HG03575 (cell line): ENCODE results near the gene SBF1.

Experiments
- ATAC-seq: cut with Tn5 transposase; IDR thresholded peaks from one replicate; pipeline ENCODE4 v1.9.1; 2021; ENCODE audit not compliant: unreplicated experiment, insufficient number of reproducible peaks, low FRiP score; ENCODE audit errors: extremely low read depth

Gene SBF1

DNA sequence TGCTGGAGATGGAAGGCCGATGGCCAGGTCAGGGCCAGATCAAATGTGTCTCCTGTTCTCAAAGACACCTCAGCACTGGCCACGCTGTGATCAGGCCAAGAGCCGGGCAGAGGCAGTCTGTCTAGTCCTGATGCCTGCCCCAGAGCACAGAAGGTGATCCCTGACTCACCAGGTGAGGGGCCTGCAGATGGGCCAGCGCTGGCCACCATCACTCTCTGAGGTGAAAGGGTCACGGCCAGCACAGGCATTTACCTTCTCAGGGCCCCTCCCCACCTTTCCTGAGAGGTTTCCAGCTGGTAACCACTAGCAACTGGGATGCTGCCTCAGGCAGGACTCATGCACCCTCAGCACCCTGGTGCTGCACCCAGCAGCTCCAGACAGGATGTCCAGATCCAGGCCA lies 2.9 kb downstream of the SBF1 start:
- ATAC-seq: no peak

DNA sequence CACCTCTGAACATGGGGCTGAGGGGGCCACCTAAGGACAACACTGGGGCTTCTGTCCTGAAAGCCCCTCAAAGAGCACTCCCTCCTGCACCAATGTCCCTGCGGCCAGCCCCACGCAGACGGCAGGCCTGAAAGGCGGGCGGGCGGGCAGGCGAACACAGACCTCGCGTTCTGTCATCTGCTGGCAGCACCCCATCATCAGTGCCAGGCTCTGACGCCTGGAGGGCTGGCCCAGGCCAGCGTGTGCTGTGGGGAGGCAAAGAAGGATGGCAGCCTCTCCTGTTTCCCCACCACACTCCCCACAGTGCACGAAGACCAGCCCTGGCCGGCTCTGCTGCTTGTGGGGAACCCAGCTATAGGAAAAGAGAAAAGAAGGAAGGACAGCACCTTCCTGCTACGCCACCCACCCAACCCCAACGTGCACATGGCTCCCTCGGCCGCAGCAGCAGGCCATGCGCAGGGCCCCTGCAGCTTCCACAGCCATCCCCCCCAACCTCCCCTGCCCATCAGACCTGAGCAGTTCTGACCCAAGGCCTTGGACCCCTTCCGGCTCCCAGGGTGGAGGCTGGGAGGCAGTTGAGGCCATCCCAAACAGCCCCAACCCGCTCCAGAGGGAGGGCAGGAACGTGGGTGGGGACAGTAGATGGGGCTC lies 3.5 kb downstream of the SBF1 start:
- no peak for ATAC-seq

DNA sequence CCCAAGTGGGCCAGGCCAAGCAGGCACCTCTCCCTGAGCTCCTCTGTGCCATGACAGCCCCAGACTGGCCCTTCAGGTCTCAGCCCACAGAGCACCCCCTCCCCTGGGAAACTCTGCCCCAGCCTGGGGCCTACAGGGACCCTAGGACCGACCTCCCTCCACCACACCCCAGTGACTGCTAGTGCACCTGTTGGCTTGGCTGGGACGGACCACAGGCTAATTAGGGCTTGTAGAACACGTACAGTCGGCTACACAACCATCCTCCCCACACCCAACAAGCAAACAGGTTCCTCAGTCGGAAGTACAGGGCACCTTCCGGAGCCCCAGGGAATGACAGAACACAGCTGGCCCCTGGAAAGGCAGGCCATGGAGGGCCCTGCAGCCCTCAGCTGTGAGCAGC lies 4.3 kb downstream of the SBF1 start:
- no peak for ATAC-seq

GRCh38 chr22:50469377-50470305 lies 5.2 kb downstream of the SBF1 start:
- no peak for ATAC-seq

DNA sequence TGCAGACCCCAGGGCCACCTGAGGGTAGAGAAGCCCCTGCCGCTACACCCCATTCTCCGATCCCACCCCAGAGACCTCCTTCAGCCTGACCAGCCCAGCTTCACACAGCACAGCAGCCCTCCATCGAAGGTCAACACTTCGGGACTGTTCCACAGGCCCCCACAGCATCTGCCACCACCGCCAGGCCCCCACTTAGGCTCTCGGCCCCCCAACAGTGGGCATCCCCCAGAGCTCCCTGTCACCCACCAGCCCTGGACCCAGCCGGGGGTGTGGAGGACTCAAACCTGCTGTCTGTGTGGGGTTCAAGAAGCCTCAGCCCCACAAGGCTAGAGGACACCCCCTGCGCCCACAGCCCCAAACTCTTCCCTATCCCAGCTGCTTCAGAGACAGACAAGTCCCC lies 6.2 kb downstream of the SBF1 start:
- no peak for ATAC-seq

GRCh38 chr22:50467773-50468440 lies 6.9 kb downstream of the SBF1 start:
- ATAC-seq: no peak

GRCh38 chr22:50467341-50467740 lies 7.5 kb downstream of the SBF1 start:
- no peak for ATAC-seq

DNA sequence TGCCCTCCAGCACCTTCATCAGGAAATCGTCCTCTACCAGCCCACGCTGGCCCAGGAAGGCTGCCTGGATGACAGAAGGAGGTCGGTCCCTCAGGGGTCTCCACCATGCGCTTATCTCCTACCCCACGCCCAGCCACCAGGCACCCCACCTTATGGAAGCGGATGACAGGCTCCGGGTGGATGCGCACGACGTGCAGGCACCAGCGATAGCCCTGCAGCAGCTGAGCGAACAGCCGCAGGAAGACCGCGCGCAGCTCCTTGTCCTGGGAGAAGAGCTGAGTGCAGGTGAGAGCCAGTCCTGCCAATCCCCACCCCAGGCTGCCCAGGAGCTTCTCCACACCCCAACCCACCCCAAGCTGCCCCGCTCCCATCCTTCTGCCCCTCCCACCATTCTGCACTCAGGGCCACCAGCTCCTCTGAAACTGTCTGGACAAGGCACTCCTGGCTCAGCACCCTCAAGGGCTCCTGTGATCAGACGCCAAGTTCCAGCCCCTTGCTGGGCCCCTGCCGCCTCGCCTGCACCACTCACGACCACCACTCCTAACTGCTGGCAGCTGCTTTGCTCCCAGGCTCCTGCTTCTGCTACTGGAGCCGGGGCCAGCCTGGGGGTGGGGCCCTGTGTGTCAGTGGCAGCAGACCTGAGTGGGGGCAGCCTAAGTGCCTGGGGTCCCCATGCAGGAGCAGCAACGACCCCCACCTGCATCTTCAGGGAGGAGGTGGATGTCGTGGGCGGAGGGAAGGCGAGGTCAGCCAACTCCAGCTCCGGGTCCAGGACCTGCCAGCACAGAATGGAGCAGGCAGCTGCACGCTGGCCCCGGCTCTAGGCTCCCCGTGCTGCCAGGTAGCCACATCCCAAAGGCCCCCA lies 9.5 kb downstream of the SBF1 start:
- no peak for ATAC-seq

DNA sequence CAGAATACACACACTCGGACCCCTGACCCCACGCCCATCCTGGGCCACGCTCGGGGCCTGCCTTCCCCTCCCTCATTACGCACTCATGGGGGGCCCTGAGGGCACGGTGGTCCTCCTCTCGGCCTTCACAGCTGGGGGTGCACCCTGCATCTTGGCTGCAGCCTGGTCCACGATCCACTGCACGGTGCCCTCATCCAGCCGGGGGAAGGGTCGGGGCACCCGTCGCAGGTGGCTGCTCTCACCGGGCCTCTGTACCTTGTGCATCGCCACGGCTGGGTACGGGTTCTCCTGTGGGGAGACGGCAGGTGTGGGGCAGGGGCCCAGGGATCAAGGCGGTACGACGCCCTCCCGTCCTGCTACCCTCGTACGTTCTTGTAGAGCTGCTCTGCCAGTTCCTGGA lies 10.4 kb downstream of the SBF1 start:
- ATAC-seq: no peak

- ATAC-seq: no peak
Observed at GRCh38 chr22:50463188-50463900, 11.5 kb downstream of the SBF1 start.

DNA sequence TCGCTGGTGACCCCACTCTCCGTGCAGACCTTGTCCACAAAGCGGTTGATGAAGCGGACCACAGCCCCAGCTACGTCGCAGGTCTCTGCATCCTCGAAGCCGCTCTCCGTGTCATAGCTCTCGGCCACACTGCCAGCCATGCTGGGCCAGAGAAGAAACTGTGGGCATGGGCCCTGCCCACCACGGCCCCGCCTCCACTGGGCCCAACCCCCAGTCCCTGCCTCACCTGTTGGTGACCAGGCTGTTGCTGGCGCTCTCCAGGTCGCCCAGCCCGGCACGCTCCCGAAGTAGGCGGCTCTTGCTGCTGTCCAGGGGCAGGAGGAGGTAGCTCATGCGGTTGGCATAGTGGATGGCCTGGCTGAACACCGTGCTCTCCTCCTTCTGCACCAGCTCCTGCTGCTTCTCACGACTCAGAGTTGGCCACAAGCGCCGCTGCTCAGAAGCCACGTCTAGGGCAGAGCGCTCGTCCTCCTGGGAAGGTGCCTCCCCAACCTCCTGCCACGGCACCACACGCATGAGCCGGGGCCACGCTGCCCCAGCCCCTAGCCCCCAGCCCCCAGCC lies 12.8 kb downstream of the SBF1 start:
- no peak for ATAC-seq

DNA sequence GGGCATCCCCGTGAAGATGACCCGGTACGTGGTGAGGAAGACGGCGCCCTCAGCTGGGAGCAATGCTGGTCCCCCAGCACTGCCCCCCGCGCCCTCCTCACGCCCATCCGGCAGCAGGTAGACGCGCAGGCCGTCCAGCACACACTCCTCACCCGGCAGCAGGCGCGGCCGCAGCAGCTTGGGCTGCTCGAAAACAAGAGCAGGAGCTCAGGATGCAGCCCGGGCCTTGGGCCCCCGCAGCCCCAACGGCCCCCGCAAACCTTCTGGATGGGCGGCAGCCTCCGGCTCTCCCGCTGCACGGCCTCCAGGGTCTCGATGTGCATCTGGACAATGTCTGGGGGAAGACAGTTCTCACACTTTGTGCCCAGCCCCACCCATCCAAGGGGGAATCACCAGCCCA lies 13.3 kb downstream of the SBF1 start:
- ATAC-seq: no peak

DNA sequence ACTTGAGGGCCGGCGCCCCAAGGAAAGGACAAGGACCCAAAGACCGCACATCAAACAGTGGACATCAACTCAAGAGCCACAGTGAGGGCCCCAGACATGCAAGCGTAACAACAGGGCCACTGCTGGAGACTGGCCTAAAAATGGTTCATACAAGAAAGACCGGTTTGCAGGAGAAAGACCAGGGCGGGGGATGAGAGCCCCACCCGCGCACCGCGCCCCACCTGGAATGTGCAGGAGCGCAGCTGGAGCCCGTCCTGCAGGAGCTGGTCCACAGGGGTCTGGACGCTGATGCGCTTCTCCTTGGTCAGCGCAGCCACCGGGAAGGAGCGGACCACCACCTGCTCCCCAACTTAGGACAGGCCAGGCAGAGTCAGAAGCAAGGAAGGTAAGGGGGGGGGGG lies 13.9 kb downstream of the SBF1 start:
- ATAC-seq: no peak

GRCh38 chr22:50459496-50460140 lies 15.2 kb downstream of the SBF1 start:
- ATAC-seq: no peak

DNA sequence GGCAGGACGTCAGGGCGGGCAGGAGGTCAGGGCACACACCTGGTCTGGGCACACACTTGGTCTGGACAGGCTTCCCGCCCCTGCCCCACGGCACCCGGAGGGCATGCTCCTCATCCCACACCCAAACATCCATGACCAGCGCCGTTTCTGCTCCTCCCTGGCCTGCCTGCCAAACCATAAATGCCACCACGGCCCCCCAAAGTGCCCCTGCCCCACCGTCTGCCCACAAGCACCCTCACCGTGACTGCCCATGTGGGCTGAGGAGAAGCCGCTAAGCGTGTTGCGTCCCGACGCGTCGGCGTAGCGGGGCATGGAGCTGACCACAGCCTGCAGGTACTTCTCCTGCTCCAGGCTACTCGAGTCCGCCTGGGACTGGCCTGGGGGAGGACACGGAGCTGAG lies 15.8 kb downstream of the SBF1 start:
- ATAC-seq: no peak

GRCh38 chr22:50456466-50457234 lies 18.2 kb downstream of the SBF1 start:
- ATAC-seq: no peak

DNA sequence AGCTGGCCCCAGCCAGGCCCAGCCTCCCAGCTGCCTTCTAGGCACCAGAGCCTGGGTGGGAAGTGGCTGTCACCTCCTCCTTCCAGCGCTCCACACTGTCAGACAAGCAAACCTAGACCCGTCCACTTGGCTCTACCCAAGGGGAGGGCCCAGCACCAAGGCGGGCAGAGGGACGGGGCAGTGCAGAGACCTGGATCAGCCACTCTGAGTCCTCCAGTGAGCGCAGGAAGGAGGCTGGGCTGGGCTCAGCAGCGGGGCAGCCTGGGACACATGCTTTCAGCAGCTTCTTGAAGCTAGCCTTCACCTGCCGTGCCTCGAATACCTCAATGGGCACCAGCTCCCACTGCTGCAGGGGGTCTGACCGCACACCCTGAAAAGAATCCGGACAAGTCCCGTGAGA lies 18.8 kb downstream of the SBF1 start:
- no peak for ATAC-seq
